SK-N-SH treated with all-trans-retinoic acid at 6 μM for 48 hours (cell line): ENCODE measurements around the gene AOPEP.
A peak's percentile ranks its signal among the peaks of the same experiment; 100 is the strongest.

Experiments
- ATAC-seq: fragments of 200-7000 bp; cut with Tn5 transposase; 3 replicates; pipeline ENCODE4 v1.9.1; 2020; ENCODE audit warnings: mild to moderate bottlenecking, moderate library complexity
- ARNTL ChIP-seq: fragments of 450-650 bp; formaldehyde crosslinking; IDR thresholded peaks from 2 replicates; pipeline ENCODE4 v1.5.0; 2020; ENCODE audit warnings: low read depth, mild to moderate bottlenecking, moderate library complexity, borderline replicate concordance
- BACH2 ChIP-seq: fragments of 250-450 bp; sonication (Bioruptor Pico); IDR thresholded peaks from 2 replicates; pipeline ENCODE4 v1.9.0; 2021; ENCODE audit warnings: mild to moderate bottlenecking, borderline replicate concordance
- CSDC2 ChIP-seq: fragments of 250-450 bp; sonication (Bioruptor Pico); IDR thresholded peaks from 2 replicates; pipeline ENCODE4 v1.5.0; 2020; ENCODE audit warnings: mild to moderate bottlenecking, moderate library complexity
- ISL1 ChIP-seq: fragments of 250-450 bp; sonication (Bioruptor Pico); IDR thresholded peaks from 2 replicates; pipeline ENCODE4 v2.1.2; 2022; ENCODE audit warnings: mild to moderate bottlenecking, moderate library complexity
- OSR1 ChIP-seq: fragments of 250-450 bp; sonication (Bioruptor Pico); IDR thresholded peaks from 2 replicates; pipeline ENCODE4 v1.8.0; 2022; ENCODE audit warnings: moderate library complexity, mild to moderate bottlenecking, inconsistent platforms
- PPARA ChIP-seq: fragments of 250-450 bp; sonication (Bioruptor Pico); IDR thresholded peaks from 2 replicates; pipeline ENCODE4 v1.5.0; 2020; ENCODE audit warnings: mild to moderate bottlenecking, borderline replicate concordance
- RARB ChIP-seq: fragments of 250-450 bp; sonication (Bioruptor Pico); IDR thresholded peaks from 2 replicates; pipeline ENCODE4 v1.8.0; 2021; ENCODE audit warnings: mild to moderate bottlenecking, moderate library complexity
- SNAI2 ChIP-seq: fragments of 250-450 bp; sonication (Bioruptor Pico); IDR thresholded peaks from 2 replicates; pipeline ENCODE4 v1.5.0; 2020; ENCODE audit warnings: mild to moderate bottlenecking, moderate library complexity
- TCF4 ChIP-seq: fragments of 250-450 bp; sonication (Bioruptor Pico); IDR thresholded peaks from 2 replicates; pipeline ENCODE4 v1.8.0; 2021; ENCODE audit warnings: mild to moderate bottlenecking, moderate library complexity, borderline replicate concordance
- TOX ChIP-seq: fragments of 250-450 bp; sonication (Bioruptor Pico); IDR thresholded peaks from 2 replicates; pipeline ENCODE4 v1.8.0; 2021; ENCODE audit warnings: mild to moderate bottlenecking, moderate library complexity, borderline replicate concordance
- ZC3H10 ChIP-seq: fragments of 250-450 bp; sonication (Bioruptor Pico); IDR thresholded peaks from 2 replicates; pipeline ENCODE4 v1.5.1; 2021; ENCODE audit warnings: mild to moderate bottlenecking, moderate library complexity
- ZFP3 ChIP-seq: fragments of 250-450 bp; sonication (Bioruptor Pico); IDR thresholded peaks from 2 replicates; pipeline ENCODE4 v1.5.0; 2020; ENCODE audit warnings: mild to moderate bottlenecking, moderate library complexity
- ZFP30 ChIP-seq: fragments of 450-650 bp; formaldehyde crosslinking; IDR thresholded peaks from 2 replicates; pipeline ENCODE4 v1.5.0; 2022; ENCODE audit warnings: mild to moderate bottlenecking, moderate library complexity
- ZNF565 ChIP-seq: fragments of 450-650 bp; formaldehyde crosslinking; conservative IDR thresholded peaks from 2 replicates; pipeline ENCODE4 v1.5.0; 2020; ENCODE audit warnings: low read depth, mild to moderate bottlenecking, moderate library complexity
- ZNF8 ChIP-seq: fragments of 450-650 bp; formaldehyde crosslinking; IDR thresholded peaks from 2 replicates; pipeline ENCODE4 v1.5.0; 2020; ENCODE audit warnings: mild to moderate bottlenecking, moderate library complexity
- TF ChIP-seq, protein P1 (sequence below): fragments of 250-450 bp; sonication (Bioruptor Pico); IDR thresholded peaks from 2 replicates; pipeline ENCODE4 v1.5.1; 2021; ENCODE audit warnings: mild to moderate bottlenecking, moderate library complexity
- TF ChIP-seq, protein P2 (sequence below): fragments of 250-450 bp; sonication (Bioruptor Pico); IDR thresholded peaks from 2 replicates; pipeline ENCODE4 v1.8.0; 2020; ENCODE audit warnings: mild to moderate bottlenecking, moderate library complexity, borderline replicate concordance
- TF ChIP-seq, protein P3 (sequence below): fragments of 250-450 bp; sonication (Bioruptor Pico); IDR thresholded peaks from 2 replicates; pipeline ENCODE4 v1.8.0; 2021; ENCODE audit warnings: low read depth, mild to moderate bottlenecking, moderate library complexity, borderline replicate concordance
- TF ChIP-seq, protein P4 (sequence below): fragments of 250-450 bp; sonication (Bioruptor Pico); IDR thresholded peaks from 2 replicates; pipeline ENCODE4 v1.5.0; 2020; ENCODE audit warnings: mild to moderate bottlenecking, moderate library complexity

The AOPEP gene

DNA sequence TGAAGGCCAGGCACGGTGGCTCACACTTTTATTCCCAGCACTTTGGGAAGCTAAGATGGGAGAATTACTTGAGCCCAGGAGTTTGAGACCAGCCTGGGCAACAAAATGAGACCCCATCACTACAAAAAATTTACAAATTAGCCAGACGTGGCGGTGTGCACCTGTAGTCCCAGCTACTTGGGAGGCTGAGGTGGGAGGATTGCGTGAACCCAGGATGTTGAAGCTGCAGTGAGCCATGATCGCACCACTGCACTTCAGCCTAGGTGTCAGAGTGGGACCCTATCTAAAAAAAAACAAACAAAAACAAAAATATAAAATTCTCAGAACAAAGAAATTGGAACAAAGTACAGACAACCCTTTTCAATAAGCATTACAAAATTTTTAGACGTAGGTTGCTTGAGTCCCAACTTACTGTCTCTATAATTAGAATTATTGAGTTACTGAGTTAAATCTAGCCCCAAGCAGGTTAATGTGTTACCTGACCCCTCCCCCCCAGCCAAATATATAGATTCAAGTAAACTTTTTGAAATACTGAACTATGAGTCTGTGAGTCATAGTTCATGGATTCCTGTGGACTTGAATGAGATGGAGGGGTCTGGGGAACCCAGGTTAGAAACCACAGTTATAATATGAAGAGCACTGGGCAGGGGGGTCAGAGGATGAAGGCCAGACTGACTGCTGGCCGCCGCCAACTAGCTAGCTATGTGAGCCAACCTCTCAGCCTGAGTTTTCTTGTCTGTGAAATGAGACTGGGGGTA, 173.1 kb downstream of the AOPEP start:
- ATAC-seq = no peak
- no peak for TF ChIP-seq ZNF8

DNA sequence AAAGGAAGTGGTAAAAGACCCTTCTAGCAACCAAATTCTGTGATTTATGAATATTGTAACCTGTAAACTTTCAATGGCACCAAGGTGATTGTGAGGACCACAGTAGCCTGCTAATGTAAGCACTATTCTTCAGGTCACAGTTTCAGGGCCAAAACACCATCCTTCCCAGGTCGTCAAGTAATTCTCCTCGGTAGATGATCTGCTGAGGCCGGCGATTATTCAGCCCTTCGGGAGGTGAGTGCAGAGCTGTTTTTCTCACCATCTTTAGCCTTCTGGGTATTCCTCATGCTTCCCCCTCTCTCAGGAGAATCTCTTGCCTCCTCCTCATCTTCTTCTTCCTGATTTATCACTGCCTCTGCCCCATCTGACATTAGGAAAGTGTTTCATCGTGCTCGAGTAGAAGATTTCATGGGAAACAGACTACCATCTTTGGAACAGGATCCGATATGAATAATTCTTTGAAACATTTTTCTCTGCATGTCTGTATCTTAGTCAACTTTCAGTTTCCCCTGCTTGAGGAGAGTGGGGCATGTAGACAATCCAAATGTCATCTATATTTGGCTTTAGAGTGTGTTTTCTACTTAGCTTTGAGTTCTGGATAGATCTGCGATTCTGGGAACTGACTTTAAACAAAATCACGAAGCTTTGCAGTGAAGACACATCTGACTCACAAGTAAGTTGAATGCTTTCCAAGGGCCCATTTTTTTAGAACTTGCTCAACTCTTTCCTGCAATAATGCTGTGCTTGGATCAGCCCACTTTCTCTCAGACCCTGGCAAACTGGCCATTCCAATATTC, 173.9 kb downstream of the AOPEP start:
- TF ChIP-seq ISL1 (CRISPR knock-in tag) (peak; percentile 66), PPARA (CRISPR knock-in tag) (no peak)
- peak; percentile 81 for ATAC-seq

DNA sequence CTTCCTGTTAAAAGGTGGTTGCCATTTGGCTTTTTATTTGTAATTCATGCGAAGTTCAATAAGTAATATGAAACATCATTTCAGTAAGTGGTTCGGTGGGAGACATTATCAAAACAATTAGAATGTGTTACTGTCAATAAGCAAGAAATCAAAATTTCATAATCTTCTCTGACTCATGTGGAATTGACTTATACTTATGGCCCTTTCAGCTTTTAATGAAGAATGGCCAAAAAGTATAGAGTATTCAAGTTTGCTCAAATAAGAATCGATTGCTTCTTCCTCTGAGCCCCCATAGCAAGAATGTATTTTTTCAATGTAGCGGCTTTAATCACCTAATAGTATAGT, 174.5 kb downstream of the AOPEP start:
- no peak for ATAC-seq
- TF ChIP-seq ISL1 (CRISPR knock-in tag) (peak; percentile 23), SNAI2 (CRISPR knock-in tag) (no peak)

DNA sequence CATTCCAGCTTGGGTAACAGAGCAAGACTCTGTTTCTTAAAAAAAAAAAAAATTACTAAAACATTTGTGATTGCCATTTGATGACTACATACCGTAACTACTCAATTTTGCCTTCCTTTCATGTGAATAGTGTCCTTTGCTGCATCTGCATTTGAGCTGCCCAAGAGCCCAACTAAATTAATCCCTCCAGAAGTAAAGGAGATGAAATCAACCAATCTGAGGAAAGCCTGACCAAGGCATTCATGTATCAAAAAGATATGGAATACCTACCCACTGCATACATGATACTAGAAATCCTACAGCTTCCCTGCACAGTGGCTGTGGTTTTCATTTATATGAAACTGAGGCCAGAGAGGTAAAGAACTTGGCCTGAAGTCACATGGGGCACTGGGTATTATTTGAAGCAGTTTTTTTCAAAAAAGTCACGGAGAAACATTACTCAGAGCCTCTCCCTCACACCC, 177.5 kb downstream of the AOPEP start:
- no peak for TF ChIP-seq RARB (CRISPR knock-in tag)
- TF ChIP-seq ISL1 (CRISPR knock-in tag) = 0 out of 2 replicates have a peak, but pooled peaks have one; percentile 6
- ATAC-seq = peak; percentile 55

DNA sequence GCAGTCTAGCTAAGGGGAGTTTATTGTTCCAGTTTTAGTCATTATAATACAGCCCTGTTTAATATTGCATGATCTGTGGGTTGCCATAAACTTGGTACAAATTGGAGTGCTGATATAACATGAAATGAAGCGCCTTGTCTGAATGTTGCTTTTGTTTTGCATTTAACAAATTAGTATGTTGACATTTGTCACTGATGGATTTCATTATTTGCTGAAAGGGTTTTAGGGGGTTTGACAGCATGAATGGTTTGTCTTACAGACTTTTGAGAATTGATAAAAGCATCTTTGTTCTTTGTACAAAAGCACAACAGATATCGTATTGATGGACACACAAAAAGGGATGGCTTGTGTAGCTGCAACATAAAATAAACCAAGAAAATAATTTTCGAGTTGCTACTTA, 178.3 kb downstream of the AOPEP start:
- ATAC-seq = no peak

More for the DNA sequence above, 178.3 kb downstream of the AOPEP start:
- TF ChIP-seq, protein P1, sequence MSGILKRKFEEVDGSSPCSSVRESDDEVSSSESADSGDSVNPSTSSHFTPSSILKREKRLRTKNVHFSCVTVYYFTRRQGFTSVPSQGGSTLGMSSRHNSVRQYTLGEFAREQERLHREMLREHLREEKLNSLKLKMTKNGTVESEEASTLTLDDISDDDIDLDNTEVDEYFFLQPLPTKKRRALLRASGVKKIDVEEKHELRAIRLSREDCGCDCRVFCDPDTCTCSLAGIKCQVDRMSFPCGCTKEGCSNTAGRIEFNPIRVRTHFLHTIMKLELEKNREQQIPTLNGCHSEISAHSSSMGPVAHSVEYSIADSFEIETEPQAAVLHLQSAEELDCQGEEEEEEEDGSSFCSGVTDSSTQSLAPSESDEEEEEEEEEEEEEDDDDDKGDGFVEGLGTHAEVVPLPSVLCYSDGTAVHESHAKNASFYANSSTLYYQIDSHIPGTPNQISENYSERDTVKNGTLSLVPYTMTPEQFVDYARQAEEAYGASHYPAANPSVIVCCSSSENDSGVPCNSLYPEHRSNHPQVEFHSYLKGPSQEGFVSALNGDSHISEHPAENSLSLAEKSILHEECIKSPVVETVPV (CRISPR knock-in tag) = no peak
- TF ChIP-seq, protein P2, sequence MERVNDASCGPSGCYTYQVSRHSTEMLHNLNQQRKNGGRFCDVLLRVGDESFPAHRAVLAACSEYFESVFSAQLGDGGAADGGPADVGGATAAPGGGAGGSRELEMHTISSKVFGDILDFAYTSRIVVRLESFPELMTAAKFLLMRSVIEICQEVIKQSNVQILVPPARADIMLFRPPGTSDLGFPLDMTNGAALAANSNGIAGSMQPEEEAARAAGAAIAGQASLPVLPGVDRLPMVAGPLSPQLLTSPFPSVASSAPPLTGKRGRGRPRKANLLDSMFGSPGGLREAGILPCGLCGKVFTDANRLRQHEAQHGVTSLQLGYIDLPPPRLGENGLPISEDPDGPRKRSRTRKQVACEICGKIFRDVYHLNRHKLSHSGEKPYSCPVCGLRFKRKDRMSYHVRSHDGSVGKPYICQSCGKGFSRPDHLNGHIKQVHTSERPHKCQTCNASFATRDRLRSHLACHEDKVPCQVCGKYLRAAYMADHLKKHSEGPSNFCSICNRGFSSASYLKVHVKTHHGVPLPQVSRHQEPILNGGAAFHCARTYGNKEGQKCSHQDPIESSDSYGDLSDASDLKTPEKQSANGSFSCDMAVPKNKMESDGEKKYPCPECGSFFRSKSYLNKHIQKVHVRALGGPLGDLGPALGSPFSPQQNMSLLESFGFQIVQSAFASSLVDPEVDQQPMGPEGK (CRISPR knock-in tag) = no peak
- no peak for TF ChIP-seq ZNF565 (CRISPR knock-in tag)
- TF ChIP-seq TCF4 (CRISPR knock-in tag) = no peak
- no peak for TF ChIP-seq SNAI2 (CRISPR knock-in tag)
- TF ChIP-seq ZNF8 = no peak
- TF ChIP-seq, protein P3, sequence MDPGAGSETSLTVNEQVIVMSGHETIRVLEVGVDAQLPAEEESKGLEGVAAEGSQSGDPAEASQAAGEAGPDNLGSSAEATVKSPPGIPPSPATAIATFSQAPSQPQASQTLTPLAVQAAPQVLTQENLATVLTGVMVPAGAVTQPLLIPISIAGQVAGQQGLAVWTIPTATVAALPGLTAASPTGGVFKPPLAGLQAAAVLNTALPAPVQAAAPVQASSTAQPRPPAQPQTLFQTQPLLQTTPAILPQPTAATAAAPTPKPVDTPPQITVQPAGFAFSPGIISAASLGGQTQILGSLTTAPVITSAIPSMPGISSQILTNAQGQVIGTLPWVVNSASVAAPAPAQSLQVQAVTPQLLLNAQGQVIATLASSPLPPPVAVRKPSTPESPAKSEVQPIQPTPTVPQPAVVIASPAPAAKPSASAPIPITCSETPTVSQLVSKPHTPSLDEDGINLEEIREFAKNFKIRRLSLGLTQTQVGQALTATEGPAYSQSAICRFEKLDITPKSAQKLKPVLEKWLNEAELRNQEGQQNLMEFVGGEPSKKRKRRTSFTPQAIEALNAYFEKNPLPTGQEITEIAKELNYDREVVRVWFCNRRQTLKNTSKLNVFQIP (CRISPR knock-in tag) = no peak
- no peak for TF ChIP-seq PPARA (CRISPR knock-in tag)
- no peak for TF ChIP-seq ISL1 (CRISPR knock-in tag)
- TF ChIP-seq OSR1 (CRISPR knock-in tag) = no peak
- TF ChIP-seq ZFP30 = no peak
- no peak for TF ChIP-seq ZC3H10 (CRISPR knock-in tag)
- no peak for TF ChIP-seq ARNTL (CRISPR knock-in tag)
- TF ChIP-seq RARB (CRISPR knock-in tag) = no peak
- no peak for TF ChIP-seq TOX (CRISPR knock-in tag)
- no peak for TF ChIP-seq CSDC2 (CRISPR knock-in tag)
- TF ChIP-seq BACH2 (CRISPR knock-in tag) = no peak
- TF ChIP-seq, protein P4, sequence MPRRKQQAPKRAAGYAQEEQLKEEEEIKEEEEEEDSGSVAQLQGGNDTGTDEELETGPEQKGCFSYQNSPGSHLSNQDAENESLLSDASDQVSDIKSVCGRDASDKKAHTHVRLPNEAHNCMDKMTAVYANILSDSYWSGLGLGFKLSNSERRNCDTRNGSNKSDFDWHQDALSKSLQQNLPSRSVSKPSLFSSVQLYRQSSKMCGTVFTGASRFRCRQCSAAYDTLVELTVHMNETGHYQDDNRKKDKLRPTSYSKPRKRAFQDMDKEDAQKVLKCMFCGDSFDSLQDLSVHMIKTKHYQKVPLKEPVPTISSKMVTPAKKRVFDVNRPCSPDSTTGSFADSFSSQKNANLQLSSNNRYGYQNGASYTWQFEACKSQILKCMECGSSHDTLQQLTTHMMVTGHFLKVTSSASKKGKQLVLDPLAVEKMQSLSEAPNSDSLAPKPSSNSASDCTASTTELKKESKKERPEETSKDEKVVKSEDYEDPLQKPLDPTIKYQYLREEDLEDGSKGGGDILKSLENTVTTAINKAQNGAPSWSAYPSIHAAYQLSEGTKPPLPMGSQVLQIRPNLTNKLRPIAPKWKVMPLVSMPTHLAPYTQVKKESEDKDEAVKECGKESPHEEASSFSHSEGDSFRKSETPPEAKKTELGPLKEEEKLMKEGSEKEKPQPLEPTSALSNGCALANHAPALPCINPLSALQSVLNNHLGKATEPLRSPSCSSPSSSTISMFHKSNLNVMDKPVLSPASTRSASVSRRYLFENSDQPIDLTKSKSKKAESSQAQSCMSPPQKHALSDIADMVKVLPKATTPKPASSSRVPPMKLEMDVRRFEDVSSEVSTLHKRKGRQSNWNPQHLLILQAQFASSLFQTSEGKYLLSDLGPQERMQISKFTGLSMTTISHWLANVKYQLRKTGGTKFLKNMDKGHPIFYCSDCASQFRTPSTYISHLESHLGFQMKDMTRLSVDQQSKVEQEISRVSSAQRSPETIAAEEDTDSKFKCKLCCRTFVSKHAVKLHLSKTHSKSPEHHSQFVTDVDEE (CRISPR knock-in tag) = no peak
- TF ChIP-seq ZFP3 (CRISPR knock-in tag) = no peak
